Inflammatory macrophage (primary cell): ENCODE data around the gene ZNF432.

Experiments used
- DNase-seq, 2 donors: peaks; one replicate each; pipeline ENCODE4 v3.0.0-alpha.2; 2020 to 2022

Gene ZNF432

DNA sequence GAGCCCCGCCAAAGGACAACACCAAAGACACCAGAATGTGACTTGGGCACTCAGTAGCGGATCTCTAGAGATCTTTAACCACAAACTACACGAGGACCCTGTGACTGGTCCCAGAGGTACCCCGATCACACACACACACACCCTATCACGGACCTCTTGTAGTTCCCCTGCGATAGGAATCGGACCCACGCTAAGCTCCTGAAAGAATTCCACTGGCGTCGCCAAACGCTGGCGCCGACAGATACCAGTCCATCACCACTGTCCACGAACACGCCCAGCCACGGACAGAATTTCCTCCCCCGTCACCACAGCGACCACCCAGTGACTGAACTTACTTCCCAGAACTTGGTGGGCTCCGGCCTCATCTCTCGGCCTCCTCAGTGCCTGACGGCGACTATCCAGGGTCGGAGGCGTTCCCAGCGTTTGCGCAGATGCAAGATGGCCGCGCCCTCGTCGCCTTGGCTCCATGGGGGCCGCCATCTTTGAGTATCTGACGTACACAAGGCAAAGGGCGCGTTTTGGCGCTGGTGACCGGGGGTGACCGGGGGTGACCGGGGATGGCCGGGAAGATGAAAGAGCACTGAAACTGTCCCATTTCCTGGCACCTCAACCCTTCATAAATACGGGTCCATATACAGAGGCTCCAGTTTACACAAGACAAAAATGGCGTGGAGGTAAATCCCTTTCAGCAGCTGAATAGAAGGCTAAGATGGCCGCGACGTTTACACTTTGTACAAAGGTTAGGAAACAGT lies 40.7 kb downstream of the ZNF432 start, which contains the start of gene ZNF615:
Gene ZNF615, minus strand, starts transcription at position 406 of the 752 bp plus-strand sequence. CDS start 4,500 bp downstream, outside the sequence.
- DNase-seq: peak; percentile 86 to 88

GRCh38 chr19:52007451-52007805 lies 41.2 kb downstream of the ZNF432 start:
- no peak for DNase-seq

DNA sequence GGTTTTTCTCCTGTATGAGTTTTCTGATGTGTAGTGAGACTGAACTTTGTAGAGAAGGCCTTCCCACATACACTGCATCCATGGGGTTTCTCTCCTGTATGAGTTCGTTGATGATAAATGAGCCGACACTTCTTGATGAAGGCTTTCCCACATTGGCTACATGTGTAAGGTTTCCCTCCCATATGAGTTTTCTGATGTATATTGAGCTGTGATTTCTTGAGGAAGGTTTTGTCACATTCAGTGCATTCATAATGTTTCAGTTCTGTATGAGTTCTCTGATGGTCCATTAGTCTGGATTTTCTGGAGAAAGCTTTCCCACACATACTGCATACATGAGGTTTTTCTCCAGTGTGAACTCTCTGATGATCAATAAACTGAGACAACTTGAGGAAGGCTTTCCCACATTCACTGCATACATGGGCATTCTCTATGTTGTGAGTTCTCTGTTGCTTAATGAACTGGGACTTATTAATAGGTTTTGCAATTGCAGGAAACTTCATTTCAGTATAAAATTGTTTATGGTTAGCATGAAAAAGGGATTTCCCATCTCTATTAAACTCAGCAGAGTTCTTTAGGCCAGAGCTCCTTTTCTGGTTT lies 54.5 kb downstream of the ZNF432 start:
- DNase-seq: no peak

DNA sequence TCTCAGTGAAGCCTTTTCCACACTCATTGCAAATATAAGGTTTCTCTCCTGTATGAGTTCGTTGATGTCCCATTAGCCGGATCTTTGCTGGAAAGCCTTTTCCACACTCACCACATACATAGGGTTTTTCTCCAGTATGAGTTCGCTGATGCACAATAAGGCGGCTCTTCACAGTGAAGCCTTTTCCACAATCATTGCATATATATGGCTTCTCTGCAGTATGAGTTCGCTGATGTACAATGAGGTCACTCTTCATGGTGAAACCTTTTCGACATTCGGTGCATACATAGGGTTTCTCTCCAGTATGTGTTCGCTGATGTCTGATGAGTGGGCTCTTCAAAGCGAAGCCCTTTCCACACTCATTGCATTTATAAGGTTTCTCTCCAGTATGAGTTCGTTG lies 55.2 kb downstream of the ZNF432 start:
- no peak for DNase-seq

GRCh38 chr19:51986309-51987291 lies 62.0 kb downstream of the ZNF432 start, which contains the start of gene ZNF350:
TSS of gene ZNF350 (minus strand) at chr19:51986840. CDS start at chr19:51974360, 12,480 bp downstream.
- DNase-seq: peak; percentile 96 to 97

DNA sequence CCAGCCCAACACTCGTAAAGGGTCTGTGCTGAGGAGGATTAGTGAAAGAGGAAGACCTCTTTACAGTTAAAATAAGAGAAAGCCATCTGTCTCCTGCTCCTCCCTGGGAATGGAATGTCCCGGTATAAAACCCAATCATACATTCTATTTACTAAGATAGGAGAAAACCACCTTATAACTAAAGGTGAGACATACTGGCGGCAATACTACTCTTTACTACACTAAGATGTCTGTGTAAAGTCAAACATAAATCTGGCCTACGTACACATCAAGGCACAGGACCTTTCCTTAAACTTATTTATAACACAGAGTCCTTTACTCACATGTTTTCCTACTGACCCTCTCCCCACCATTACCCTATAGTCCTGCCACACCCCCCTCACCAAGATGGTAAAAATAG lies 65.3 kb downstream of the ZNF432 start:
- no peak for DNase-seq
